ENCODE measurements around the gene MVK.

DNA sequence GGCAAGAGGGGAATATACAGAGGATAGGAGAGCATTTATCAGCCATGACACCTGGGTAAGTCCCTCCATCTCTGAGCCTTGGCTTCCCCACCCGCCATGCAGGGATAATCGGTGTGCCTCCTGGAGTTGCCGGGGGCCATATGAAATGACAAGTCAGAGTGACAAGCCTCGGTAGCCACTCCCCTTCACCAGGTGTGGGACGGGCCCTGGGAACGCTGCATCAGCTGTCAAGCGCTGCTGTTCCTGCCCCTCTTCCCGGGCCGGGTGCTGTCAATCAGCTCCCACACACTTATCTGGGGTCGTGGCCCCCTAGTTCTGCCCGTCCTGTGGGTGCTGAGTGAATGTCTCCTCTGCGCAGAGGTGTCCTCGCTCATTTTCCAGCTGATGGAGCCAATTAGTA, 57.2 kb downstream of the MVK start:
- TF ChIP-seq, protein P1, sequence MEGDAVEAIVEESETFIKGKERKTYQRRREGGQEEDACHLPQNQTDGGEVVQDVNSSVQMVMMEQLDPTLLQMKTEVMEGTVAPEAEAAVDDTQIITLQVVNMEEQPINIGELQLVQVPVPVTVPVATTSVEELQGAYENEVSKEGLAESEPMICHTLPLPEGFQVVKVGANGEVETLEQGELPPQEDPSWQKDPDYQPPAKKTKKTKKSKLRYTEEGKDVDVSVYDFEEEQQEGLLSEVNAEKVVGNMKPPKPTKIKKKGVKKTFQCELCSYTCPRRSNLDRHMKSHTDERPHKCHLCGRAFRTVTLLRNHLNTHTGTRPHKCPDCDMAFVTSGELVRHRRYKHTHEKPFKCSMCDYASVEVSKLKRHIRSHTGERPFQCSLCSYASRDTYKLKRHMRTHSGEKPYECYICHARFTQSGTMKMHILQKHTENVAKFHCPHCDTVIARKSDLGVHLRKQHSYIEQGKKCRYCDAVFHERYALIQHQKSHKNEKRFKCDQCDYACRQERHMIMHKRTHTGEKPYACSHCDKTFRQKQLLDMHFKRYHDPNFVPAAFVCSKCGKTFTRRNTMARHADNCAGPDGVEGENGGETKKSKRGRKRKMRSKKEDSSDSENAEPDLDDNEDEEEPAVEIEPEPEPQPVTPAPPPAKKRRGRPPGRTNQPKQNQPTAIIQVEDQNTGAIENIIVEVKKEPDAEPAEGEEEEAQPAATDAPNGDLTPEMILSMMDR (IDR thresholded peaks at IDR 0.05), result no peak
- TF ChIP-seq POLR2AphosphoS5 (IDR thresholded peaks at IDR 0.05), result no peak
- no peak for TF ChIP-seq POLR2A (IDR thresholded peaks at IDR 0.05)
